Measurements from ENCODE around the gene DMRTA2.
"Not testable (repeated sequence)": the region's sequence is repeated elsewhere in the genome, so short reads cannot be mapped to it uniquely, and the experiment has no call there.

DMRTA2 gene

GRCh38 chr1:50393522-50394120, 29.6 kb downstream of the DMRTA2 start:
- in situ Hi-C loops (cut with MboI; ENCODE audit: low sequenced_read_pairs) = no loop called here

- in situ Hi-C loops (cut with MboI; ENCODE audit: low sequenced_read_pairs) = not testable (repeated sequence)
Observed at GRCh38 chr1:50381551-50381950, 41.7 kb downstream of the DMRTA2 start.

GRCh38 chr1:50378770-50379169, 44.5 kb downstream of the DMRTA2 start:
- in situ Hi-C loops (cut with MboI; ENCODE audit: low sequenced_read_pairs) = no loop called here

GRCh38 chr1:50373532-50373931, 49.7 kb downstream of the DMRTA2 start:
- in situ Hi-C loops (cut with MboI; ENCODE audit: low sequenced_read_pairs) = loop anchor here (25.0 kb wide), 1 partner anchor 239 kb away; no protein-coding TSS in a partner anchor

GRCh38 chr1:50371749-50372148, 51.5 kb downstream of the DMRTA2 start:
- in situ Hi-C loops (cut with MboI; ENCODE audit: low sequenced_read_pairs) = loop anchor here (25.0 kb wide), 1 partner anchor 241 kb away; no protein-coding TSS in a partner anchor

GRCh38 chr1:50369830-50370229, 53.4 kb downstream of the DMRTA2 start:
- in situ Hi-C loops (cut with MboI; ENCODE audit: low sequenced_read_pairs) = loop anchor here (25.0 kb wide), 1 partner anchor 242 kb away; no protein-coding TSS in a partner anchor

- in situ Hi-C loops (cut with MboI; ENCODE audit: low sequenced_read_pairs) = loop anchor here (25.0 kb wide), 1 partner anchor 243 kb away; no protein-coding TSS in a partner anchor
Observed at GRCh38 chr1:50369008-50369634, 54.1 kb downstream of the DMRTA2 start.

GRCh38 chr1:50368179-50369007, 54.9 kb downstream of the DMRTA2 start:
- in situ Hi-C loops (cut with MboI; ENCODE audit: low sequenced_read_pairs) = loop anchor here (25.0 kb wide), 1 partner anchor 244 kb away; no protein-coding TSS in a partner anchor
